Measurements from ENCODE around the gene DAP3. TPM values are rescaled to one million over a fixed set of nuclear protein-coding genes. Genes with fewer than 3 reads are reported as not detected.

DAP3 gene
- polyA plus RNA-seq, 1 of the 3 experiments (the other 2 are of a cell fraction): 115 TPM

- TF ChIP-seq PBX3 (IDR thresholded peaks at IDR 0.05) (peak; percentile 57; the same call in 1 of the 2 replicates), CHD2 (IDR thresholded peaks at IDR 0.05; ENCODE audit: low read length, partially characterized antibody) (no peak), EZH2phosphoT487 (IDR thresholded peaks at IDR 0.05; ENCODE audit: borderline replicate concordance, low read depth) (no peak), TAF1 (IDR thresholded peaks at IDR 0.05; ENCODE audit: borderline replicate concordance, low read depth, low read length) (no peak), YY1 (IDR thresholded peaks at IDR 0.05; ENCODE audit: low read depth) (peak; percentile 53; the same call in 1 of the 2 replicates), RFX5 (IDR thresholded peaks at IDR 0.05; ENCODE audit: low read length) (no peak), NFIC (IDR thresholded peaks at IDR 0.05; ENCODE audit: borderline replicate concordance) (peak; percentile 52), EP300 (IDR thresholded peaks at IDR 0.05; ENCODE audit: borderline replicate concordance in 1 of 2, low read depth in 1 of 2, low read length in 1 of 2) (no peak; a peak in 1 of 4 replicates), RXRA (IDR thresholded peaks at IDR 0.05; ENCODE audit: borderline replicate concordance, low read depth) (peak; percentile 7; the same call in 1 of the 2 replicates), ELF1 (IDR thresholded peaks at IDR 0.05) (no peak; the same call in 1 of the 2 replicates), RAD21 (IDR thresholded peaks at IDR 0.05; ENCODE audit: low read length) (peak; percentile 63), POLR2AphosphoS5 (IDR thresholded peaks at IDR 0.05; ENCODE audit: low read depth, low read length) (peak; percentile 40; the same call in 1 of the 2 replicates), MEF2A (IDR thresholded peaks at IDR 0.05; ENCODE audit: borderline replicate concordance, low read depth) (no peak), SIN3A (IDR thresholded peaks at IDR 0.05; ENCODE audit: borderline replicate concordance, low read depth, low read length) (peak; percentile 86)
Measured at GRCh38 chr1:155648207-155649147, 40.4 kb upstream of the DAP3 start (continued).

GRCh38 chr1:155649676-155650075, 39.2 kb upstream of the DAP3 start:
- H3K4me3 ChIP-seq (ENCODE audit: low read depth in 2 of 2, low read length in 1 of 2): no peak overlapping the region
- no peak for DNase-seq
- H3K4me2 ChIP-seq: no peak overlapping the region
- H3K9ac ChIP-seq: no peak overlapping the region
- ChIA-PET POLR2A (no interaction called here), CTCF (no interaction called here)
- no peak overlapping the region for H3K27ac ChIP-seq (ENCODE audit: low read depth in 2 of 2, low read length in 1 of 2)
- no peak overlapping the region for H2AFZ ChIP-seq (ENCODE audit: low read depth)
- peaks cover 8 to 13% of the 10 kb centered on the region in 2 experiments; a peak in 3 of 4 replicates for H3K4me1 ChIP-seq (ENCODE audit: control insufficient read depth in 1 of 2, insufficient read depth in 2 of 2, low read depth in 1 of 2, low read length in 1 of 2)
- no peaks in the 10 kb centered on the region for H3K9me3 ChIP-seq
- no peaks in the 10 kb centered on the region for H3K9me2 ChIP-seq
- H3K79me2 ChIP-seq (ENCODE audit: insufficient read depth): peaks cover 15% of the 10 kb centered on the region
- no peaks in the 10 kb centered on the region for H3K27me3 ChIP-seq (ENCODE audit: insufficient read depth)
- H3F3A ChIP-seq (replicated peaks; ENCODE audit: insufficient read depth): peaks cover 27% of the 10 kb centered on the region
- peaks cover 0 to 4% of the 10 kb centered on the region in 2 experiments for H3K36me3 ChIP-seq (replicated peaks in 1 of 2; ENCODE audit: control insufficient read depth in 1 of 2, insufficient read depth in 2 of 2, low read length in 1 of 2)
- H4K20me1 ChIP-seq (ENCODE audit: insufficient read depth): no peaks in the 10 kb centered on the region
- TF ChIP-seq MEF2A (IDR thresholded peaks at IDR 0.05; ENCODE audit: borderline replicate concordance, low read depth): no peak
- no peak for TF ChIP-seq EP300 (IDR thresholded peaks at IDR 0.05; ENCODE audit: borderline replicate concordance in 1 of 2, low read depth in 1 of 2, low read length in 1 of 2)
- TF ChIP-seq CHD2 (IDR thresholded peaks at IDR 0.05; ENCODE audit: low read length, partially characterized antibody): no peak
- no peak for TF ChIP-seq SIN3A (IDR thresholded peaks at IDR 0.05; ENCODE audit: borderline replicate concordance, low read depth, low read length)
- no peak for TF ChIP-seq REST (IDR thresholded peaks at IDR 0.05; ENCODE audit: low read depth, low read length)
- TF ChIP-seq GABPA (IDR thresholded peaks at IDR 0.05; ENCODE audit: low read depth): no peak
- no peak for TF ChIP-seq TEAD4 (IDR thresholded peaks at IDR 0.05; ENCODE audit: borderline replicate concordance, insufficient read depth)
- TF ChIP-seq IRF3 (IDR thresholded peaks at IDR 0.05; ENCODE audit: low read depth, low read length): no peak
- no peak for TF ChIP-seq RXRA (IDR thresholded peaks at IDR 0.05; ENCODE audit: borderline replicate concordance, low read depth)
- TF ChIP-seq USF1 (IDR thresholded peaks at IDR 0.05; ENCODE audit: borderline replicate concordance, low read depth): no peak
